Activated CD8-positive, alpha-beta memory T cell treated with anti-CD3 and anti-CD28 coated beads, Interleukin-2, amount 50 U/mL, for 1 hour (primary cell): ENCODE measurements around the gene UCHL3.

Experiments used
- DNase-seq: peaks from one replicate; pipeline ENCODE4 v3.0.0-alpha.2; 2020; ENCODE audit errors: extremely low read depth

The UCHL3 gene

DNA sequence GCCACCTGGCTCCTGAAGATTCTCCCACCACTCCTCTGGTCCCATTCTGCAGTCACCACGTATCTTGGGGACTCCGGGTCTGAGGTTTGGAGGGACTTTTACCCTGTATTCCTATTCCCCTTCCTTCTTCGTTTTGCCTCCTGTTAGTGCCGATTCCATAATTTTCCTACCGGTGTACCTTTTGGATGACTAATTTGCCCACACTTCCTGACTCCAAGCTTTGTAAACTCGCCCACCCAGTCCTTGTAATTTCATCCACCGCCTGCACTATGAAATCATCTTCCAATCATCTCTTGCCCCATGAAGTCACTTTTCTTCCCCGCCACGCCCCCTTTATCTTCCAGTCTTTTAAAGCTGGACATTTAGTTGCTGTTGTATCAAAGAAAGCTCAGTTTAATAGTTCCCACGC is 572 bp downstream of the UCHL3 start:
- no peak for DNase-seq

- no peak for DNase-seq
Measured at GRCh38 chr13:75554464-75554863, 4.9 kb downstream of the UCHL3 start.

- DNase-seq, result no peak
Measured at GRCh38 chr13:75554981-75555380, 5.4 kb downstream of the UCHL3 start.

DNA sequence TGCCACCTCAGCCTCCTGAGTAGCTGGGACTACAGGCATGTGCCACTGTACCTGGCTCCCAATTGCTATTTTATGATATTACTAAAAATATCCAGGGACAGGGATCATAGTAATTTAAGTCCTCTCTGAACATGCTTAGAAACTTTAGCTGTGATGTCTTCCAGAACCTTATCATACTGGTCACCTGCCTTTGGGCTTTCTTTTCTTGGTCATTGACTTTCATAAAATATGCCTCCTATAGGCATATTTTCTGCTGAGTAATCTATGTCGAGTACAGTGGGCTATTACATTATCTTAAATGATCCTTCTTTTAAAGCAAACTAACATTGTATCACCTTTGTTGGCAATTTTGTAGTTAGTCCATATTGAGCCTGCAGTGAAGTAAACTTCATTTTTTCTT is 6.2 kb downstream of the UCHL3 start:
- DNase-seq, result no peak

DNA sequence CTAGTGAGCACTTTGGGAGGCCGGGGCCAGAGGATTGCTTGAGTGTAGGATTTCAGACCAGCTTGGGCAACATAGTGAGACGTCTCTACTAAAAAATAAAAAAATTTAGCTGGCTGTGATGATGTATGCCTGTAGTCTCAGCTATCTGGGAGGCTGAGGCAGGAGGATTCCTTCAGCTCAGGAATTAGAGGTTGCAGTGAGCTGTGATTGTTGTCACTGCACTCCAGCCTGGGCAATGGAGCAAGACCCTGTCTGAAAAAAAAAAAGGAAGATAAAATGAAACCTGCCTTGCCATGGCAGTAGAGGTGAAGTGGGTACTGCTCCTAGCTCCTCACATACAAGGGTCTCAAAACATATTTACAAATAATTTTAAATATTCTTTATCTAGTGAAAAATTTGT is 7.4 kb downstream of the UCHL3 start:
- no peak for DNase-seq

DNA sequence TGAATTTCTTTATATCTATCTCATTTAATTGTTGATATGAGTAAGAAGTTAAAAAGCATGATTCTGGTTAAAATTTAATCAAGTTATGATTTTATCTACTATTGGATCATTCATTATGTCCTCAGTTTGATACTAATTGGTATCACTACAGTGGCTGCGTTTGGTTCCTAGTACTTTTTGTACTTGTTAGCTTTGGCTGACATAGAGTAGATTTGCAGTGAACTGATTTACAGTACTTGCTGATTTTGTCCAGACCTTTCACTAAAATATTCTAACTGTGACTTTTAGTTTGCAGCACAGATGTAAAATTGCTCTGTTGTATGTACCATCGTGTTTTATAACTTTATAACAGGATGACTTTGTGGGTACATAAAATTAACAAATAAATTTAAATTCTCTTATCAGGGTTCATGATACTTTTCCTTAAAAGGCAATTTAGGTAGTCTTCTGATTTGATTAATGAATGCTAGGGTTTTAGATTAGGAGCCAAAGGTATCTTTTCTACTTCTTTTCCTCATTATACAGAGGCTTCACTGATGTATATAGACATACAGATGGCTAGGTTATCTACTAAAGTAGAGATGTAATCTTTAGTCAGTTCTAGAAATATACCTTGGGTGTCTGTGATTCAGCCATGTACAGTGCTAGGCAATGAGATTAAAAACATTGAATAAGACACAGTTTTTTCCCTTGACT is 8.7 kb downstream of the UCHL3 start:
- DNase-seq, result no peak

- no peak for DNase-seq
Measured at GRCh38 chr13:75566658-75567057, 17.1 kb downstream of the UCHL3 start.

DNA sequence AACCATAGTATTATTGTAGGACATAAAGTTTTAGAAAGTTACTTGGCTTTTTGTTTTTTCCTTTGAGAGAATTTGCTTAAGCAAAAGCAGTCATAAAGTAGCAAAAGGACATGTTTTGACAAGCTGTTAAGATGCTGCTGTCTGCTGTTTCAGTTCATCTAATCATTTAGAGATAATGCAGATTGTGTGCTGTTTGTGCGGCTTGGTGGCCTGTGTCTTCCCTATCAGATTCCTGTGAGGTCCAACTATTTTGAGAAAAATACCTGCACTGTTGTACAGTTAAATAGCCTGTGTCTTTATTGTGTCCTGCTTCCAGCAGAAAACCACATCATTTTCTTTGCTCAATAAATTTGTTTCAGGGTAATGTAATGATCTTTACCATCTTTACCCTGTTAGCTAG is 20.0 kb downstream of the UCHL3 start:
- no peak for DNase-seq

- no peak for DNase-seq
Measured at GRCh38 chr13:75579529-75579928, 29.9 kb downstream of the UCHL3 start.

DNA sequence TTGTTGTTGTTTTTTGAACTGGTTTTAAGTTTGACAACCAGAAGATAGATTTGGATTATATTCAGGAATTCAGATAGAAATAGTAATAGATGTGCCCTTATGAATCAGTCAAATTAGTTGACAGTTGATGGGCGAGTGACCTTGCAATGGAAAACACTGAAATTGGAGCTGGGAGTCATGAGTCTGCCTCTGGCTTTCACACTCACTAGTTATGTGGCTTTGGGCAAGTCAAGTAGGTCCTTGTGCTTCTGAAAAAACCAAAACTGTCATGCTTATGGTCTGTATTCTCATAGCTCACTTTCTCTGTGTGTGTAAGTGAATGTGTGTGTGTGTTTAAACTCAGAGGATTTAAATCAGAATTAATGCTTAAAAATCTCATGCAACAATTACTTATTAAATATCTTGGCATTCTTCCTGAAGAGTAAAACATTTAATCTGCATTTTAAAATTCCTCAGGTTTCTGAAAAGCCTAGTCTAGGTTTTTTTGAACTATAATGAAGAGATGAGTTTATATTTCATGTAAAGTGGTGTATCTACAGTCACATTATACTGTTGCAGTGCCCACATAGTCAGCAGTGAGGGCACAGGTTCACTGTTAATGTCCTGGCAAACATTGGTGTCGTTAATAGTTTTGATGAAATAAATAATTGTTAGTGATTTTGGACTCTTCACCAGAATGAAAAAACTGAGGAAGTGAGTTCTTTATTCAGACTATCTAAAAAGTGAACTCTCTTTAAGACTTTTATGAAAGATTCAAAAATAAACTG is 32.5 kb downstream of the UCHL3 start:
- DNase-seq, result no peak

DNA sequence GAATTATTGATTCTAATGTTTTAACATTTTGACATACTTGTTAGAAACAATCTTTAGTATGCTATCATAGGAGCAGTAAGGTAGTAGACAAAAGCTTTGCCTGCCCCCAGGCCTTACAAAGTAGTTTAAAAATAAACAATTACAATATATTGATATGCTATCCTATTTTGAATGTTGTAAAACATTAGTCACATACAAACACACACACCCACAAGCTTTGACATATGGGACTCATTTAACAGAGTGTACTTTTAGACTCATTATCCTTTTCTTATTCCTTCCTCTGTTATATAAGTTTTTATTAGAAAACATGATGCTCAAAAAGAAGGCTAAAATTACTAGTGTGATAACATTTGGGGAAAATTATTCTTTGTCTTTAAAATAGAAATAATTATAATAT is 33.5 kb downstream of the UCHL3 start:
- no peak for DNase-seq

DNA sequence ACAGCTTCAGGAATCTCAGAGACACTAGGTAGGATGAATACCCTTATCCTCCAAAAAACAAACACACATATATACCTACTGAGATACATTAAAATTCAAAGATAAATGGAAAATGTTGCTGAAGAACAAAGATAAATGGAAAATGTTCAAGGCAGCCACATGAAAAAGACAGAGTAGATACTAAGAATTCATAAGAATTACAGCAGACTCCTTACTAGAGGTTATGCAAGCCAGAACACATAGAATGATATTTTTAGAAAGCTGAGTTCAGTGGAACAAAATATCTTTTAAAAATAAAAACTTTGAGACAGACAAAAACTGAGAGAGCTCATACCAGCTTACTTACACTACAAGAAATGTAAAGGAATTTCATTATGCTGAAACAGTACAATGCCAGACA is 35.6 kb downstream of the UCHL3 start:
- no peak for DNase-seq

- DNase-seq, result no peak
Measured at GRCh38 chr13:75587679-75588078, 38.1 kb downstream of the UCHL3 start.

GRCh38 chr13:75596657-75597182 is 47.1 kb downstream of the UCHL3 start:
- DNase-seq, result no peak

DNA sequence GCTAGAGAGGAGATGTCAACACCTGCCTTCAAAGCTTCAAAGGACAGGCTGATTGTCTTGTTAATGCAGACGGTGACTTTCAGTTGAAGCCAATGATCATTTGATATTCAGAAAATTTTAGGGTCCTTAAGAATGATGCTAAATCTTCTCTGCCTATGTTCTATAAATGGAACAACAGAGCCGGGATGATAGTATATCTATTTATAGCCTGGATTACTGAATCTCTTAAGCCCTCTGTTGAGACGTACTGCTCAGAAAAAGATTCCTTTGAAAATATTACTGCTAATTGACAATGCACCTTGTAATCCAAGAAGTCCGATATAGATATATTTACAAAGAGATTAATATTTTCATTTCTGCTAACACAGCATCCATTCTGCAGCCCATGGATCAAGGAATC is 50.8 kb downstream of the UCHL3 start:
- DNase-seq, result no peak

DNA sequence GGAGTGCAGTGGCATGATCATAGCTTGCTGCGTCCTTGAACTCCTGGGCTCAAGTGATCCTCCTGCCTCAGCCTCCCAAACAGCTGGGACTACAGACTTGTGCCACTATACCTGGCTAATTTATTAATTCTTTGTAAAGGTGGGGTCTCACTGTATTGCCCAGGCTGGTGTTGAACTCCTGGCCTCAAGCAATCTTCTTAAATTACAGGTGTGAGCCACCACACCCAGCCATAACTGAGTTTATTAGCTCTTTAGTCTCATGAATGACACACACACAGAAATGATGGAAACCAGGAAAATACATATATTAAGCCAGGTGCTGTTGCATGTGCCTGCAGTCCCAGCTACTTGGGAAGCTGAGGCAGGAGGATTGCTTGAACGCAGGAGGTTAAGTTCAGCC is 53.4 kb downstream of the UCHL3 start:
- DNase-seq, result no peak

GRCh38 chr13:75607447-75607846 is 57.9 kb downstream of the UCHL3 start:
- no peak for DNase-seq

DNA sequence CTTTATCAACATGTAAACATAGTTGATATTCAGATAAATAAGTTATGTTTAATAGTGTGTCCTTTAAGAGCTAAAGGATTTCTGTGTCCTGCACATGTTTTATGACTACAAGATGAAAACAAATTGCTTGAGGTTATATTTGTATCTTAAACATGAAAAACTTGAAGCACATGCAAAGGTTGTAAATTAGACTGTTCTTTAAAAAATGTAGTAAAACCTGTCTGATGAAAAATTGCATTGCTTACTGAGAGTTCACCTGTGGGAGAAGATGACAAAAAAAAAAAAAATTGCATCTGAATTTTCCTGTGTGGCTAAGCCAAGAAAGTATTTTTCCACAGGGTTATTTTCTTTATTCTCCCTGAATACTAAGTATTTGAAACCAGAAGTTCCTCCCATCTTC is 60.9 kb downstream of the UCHL3 start:
- no peak for DNase-seq

GRCh38 chr13:75612354-75612753 is 62.8 kb downstream of the UCHL3 start:
- no peak for DNase-seq

GRCh38 chr13:75617230-75617629 is 67.6 kb downstream of the UCHL3 start:
- DNase-seq, result no peak

DNA sequence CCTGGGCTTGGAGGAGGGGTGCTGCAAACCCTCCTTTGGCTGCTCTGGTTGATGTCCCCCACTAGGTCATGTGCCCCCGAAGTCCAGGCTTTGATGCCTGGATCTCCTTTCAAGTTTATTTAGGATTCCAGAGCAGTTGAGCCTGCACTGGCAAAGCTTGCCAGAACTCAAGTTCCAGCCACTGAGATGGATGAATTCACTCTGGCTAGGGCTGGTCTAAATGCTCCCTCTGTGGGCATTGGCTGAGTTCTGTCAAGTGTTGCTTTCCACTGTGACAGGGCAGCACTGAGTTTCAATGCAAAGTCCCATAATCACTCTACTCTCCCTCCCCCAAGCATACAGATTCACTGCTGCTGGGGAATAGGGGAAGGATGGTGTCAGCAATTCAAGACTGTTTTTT is 68.7 kb downstream of the UCHL3 start:
- no peak for DNase-seq

DNA sequence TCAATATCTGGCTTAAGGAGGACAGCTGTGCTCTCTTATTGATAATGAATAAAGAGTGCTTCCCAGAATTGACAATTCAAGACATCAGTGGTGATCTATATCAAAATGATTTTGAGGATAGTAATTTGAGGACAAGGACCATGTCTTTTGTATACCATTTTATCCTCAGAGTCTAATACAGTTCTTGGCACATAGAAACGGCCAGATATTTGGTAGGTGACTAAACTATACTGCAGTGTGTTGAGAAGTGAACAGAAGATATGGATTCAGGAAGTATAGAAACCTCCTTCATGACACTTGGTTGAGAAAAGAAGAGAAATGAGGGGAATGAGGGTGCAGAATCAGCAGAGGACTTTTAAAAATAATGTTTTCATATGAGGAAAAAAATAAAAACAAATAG is 70.4 kb downstream of the UCHL3 start:
- DNase-seq, result no peak

- no peak for DNase-seq
Measured at GRCh38 chr13:75621147-75621546, 71.6 kb downstream of the UCHL3 start.
